Measurements from ENCODE around the gene NELFB. TPM values are rescaled to one million over a fixed set of nuclear protein-coding genes. Genes with fewer than 3 reads are reported as not detected.

Gene NELFB
- total RNA-seq, 1 donor from 2014 or later: 58.2 TPM

- no peak for ATAC-seq (ENCODE audit: low read depth)
- CTCF ChIA-PET: interaction anchor here (1.5 kb wide), 1 partner anchor 201 kb away, joined by 3 read pairs; no protein-coding TSS in a partner anchor
- Mint-ChIP-seq H3K9me3 (no peaks in the 10 kb centered on the region), H3K4me3 (no peak overlapping the region), H3K27me3 (peaks cover 2% of the 10 kb centered on the region), H3K4me1 (peaks cover 18% of the 10 kb centered on the region), H3K36me3 (ENCODE audit: low read depth) (no peaks in the 10 kb centered on the region), H3K27ac (no peak overlapping the region)
- intact Hi-C loops (cut with micrococcal nuclease): loop anchor here (10.0 kb wide), 2 partner anchors 285 to 345 kb away; partner anchors contain the start of genes C8G, FBXW5 and TRAF2
- no peak for DNase-seq
- TF ChIP-seq, protein P1, sequence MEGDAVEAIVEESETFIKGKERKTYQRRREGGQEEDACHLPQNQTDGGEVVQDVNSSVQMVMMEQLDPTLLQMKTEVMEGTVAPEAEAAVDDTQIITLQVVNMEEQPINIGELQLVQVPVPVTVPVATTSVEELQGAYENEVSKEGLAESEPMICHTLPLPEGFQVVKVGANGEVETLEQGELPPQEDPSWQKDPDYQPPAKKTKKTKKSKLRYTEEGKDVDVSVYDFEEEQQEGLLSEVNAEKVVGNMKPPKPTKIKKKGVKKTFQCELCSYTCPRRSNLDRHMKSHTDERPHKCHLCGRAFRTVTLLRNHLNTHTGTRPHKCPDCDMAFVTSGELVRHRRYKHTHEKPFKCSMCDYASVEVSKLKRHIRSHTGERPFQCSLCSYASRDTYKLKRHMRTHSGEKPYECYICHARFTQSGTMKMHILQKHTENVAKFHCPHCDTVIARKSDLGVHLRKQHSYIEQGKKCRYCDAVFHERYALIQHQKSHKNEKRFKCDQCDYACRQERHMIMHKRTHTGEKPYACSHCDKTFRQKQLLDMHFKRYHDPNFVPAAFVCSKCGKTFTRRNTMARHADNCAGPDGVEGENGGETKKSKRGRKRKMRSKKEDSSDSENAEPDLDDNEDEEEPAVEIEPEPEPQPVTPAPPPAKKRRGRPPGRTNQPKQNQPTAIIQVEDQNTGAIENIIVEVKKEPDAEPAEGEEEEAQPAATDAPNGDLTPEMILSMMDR (IDR thresholded peaks at IDR 0.05): no peak
- POLR2A ChIA-PET: no interaction called here
Observed at GRCh38 chr9:137229903-137230704, 25.0 kb upstream of the NELFB start.

DNA sequence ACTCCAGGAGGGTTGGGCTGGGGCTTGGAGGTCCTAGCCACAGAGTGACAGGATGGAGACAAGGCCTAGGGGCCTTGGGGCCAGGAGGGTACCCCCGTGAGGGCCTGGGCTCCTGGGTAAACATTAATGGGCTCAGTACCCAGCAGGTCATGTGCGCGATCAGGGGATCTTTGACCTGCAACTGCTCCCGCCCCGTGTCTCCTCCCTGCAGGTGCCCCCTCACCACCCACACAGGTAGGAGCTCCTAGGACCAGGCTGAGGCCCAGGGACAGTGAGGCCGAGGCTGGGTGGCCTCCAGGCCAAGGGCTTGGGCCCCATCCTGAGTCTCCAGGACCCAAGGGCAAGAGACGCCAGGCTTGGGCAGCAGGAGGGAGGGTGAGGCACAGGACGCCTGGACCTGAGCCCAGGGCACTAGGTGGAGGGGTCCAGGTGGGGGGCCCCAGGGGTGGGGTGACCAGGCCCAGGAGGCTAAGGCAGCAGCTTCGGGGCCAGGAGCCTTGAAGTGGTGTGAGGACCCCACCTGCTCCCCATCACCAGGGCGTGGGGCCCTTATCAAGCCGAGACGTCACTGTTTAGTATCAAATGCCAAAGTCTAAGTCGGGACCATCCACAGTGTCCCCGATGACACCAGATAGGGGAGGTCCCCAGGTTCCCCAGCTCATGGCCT lies 24.3 kb upstream of the NELFB start, which contains the start of gene SLC34A3:
TSS of gene SLC34A3 (plus strand) at position 197 of the 667 bp plus-strand sequence. CDS start 802 bp downstream, outside the sequence.
- CTCF ChIA-PET: interaction anchor here (1.5 kb wide), 1 partner anchor 202 kb away, joined by 3 read pairs; no protein-coding TSS in a partner anchor
- H3K4me3 Mint-ChIP-seq: no peak within 1 kb of the TSS
- H3K27me3 Mint-ChIP-seq: peaks cover 2% of the 10 kb centered on the region
- H3K27ac Mint-ChIP-seq: no peak within 1 kb of the TSS
- POLR2A ChIA-PET: interaction anchor here (0.8 kb wide), 1 partner anchor 10 kb away, joined by 3 read pairs; the partner anchor contains the start of gene TUBB4B
- H3K9me3 Mint-ChIP-seq: no peaks in the 10 kb centered on the region
- peaks cover 20% of the 10 kb centered on the region for H3K4me1 Mint-ChIP-seq
- ATAC-seq (ENCODE audit: low read depth) (no peak), DNase-seq (no peak)
- intact Hi-C loops (cut with micrococcal nuclease): no loop called here
- no peaks in the 10 kb centered on the region for H3K36me3 Mint-ChIP-seq (ENCODE audit: low read depth)
- TF ChIP-seq, protein P1 (IDR thresholded peaks at IDR 0.05): no peak

DNA sequence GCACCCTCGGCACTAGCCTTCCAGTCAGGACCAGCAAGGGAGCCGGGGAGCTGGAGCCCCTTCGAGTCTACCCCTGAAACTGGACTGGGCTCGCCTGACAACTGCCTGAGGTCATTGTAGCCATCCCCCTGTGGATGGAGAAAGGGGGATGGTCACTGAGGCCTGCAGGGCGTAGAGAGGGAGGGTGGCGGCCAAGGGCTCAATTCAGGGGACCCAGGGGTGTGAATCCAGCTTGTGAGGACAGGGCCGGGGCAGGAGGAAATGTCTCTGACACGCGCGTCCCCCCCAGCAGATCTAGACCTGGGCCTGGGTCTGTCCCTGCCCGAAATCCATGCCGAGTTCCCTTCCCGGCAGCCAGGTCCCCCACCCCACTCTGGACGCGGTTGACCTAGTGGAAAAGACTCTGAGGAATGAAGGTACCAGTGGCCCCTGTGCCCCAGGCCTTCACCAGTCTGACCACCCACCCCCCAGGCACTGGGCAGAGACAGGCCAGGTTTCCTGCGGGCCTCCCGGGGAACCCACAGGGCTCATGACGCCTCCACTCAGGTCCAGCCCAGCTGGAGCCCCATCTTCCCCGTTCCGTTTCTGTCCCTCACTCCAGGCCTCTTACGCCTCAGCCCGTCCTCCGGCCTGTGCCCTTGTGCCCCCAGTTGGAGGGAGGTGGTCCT lies 23.6 kb upstream of the NELFB start:
- H3K9me3 Mint-ChIP-seq: no peaks in the 10 kb centered on the region
- peaks cover 25% of the 10 kb centered on the region for H3K4me1 Mint-ChIP-seq
- H3K4me3 Mint-ChIP-seq: no peak overlapping the region
- H3K27me3 Mint-ChIP-seq: peaks cover 2% of the 10 kb centered on the region
- TF ChIP-seq, protein P1 (IDR thresholded peaks at IDR 0.05): no peak
- intact Hi-C loops (cut with micrococcal nuclease): no loop called here
- ATAC-seq (ENCODE audit: low read depth) (no peak), DNase-seq (no peak)
- H3K36me3 Mint-ChIP-seq (ENCODE audit: low read depth): no peaks in the 10 kb centered on the region
- ChIA-PET POLR2A (interaction anchor here (0.8 kb wide), 1 partner anchor 9 kb away, joined by 3 read pairs; the partner anchor contains the start of gene TUBB4B), CTCF (no interaction called here)
- no peak overlapping the region for H3K27ac Mint-ChIP-seq

- H3K36me3 Mint-ChIP-seq (ENCODE audit: low read depth): no peaks in the 10 kb centered on the region
- ChIA-PET CTCF (no interaction called here), POLR2A (interaction anchor here (0.6 to 0.8 kb wide), 2 partner anchors 9 to 112 kb away, joined by 3 to 4 read pairs; partner anchors contain the start of gene TUBB4B)
Observed at GRCh38 chr9:137232101-137232500, 23.0 kb upstream of the NELFB start.

More at GRCh38 chr9:137232101-137232500, 23.0 kb upstream of the NELFB start:
- peaks cover 2% of the 10 kb centered on the region for H3K27me3 Mint-ChIP-seq
- H3K9me3 Mint-ChIP-seq: no peaks in the 10 kb centered on the region
- intact Hi-C loops (cut with micrococcal nuclease): no loop called here
- peaks cover 31% of the 10 kb centered on the region for H3K4me1 Mint-ChIP-seq
- TF ChIP-seq, protein P1 (IDR thresholded peaks at IDR 0.05): no peak
- no peak overlapping the region for H3K27ac Mint-ChIP-seq
- ATAC-seq (ENCODE audit: low read depth) (no peak), DNase-seq (no peak)
- H3K4me3 Mint-ChIP-seq: no peak overlapping the region

Data from activated B cell treated with CpG ODN at 0.5 μM for 24 hours (primary cell).